ENCODE results near the gene HCRTR2.
"Not testable (repeated sequence)": the region's sequence is repeated elsewhere in the genome, so short reads cannot be mapped to it uniquely, and the experiment has no call there.

HCRTR2 gene

GRCh38 chr6:55220961-55221360 lies 46.6 kb downstream of the HCRTR2 start:
- DNase-seq, result no peak

GRCh38 chr6:55227862-55228261 lies 53.5 kb downstream of the HCRTR2 start:
- DNase-seq, result no peak

GRCh38 chr6:55239099-55239498 lies 64.8 kb downstream of the HCRTR2 start:
- DNase-seq, result no peak

- DNase-seq, result not testable (repeated sequence)
Measured at GRCh38 chr6:55240975-55241605, 66.8 kb downstream of the HCRTR2 start.

- no peak for DNase-seq
Measured at GRCh38 chr6:55250400-55250799, 76.1 kb downstream of the HCRTR2 start.

GRCh38 chr6:55255113-55255512 lies 80.8 kb downstream of the HCRTR2 start:
- no peak for DNase-seq

GRCh38 chr6:55260181-55260580 lies 85.9 kb downstream of the HCRTR2 start:
- no peak for DNase-seq

GRCh38 chr6:55265409-55266114 lies 91.2 kb downstream of the HCRTR2 start:
- no peak for DNase-seq

GRCh38 chr6:55266896-55267295 lies 92.6 kb downstream of the HCRTR2 start:
- no peak for DNase-seq

- no peak for DNase-seq
Measured at GRCh38 chr6:55276745-55277530, 102.6 kb downstream of the HCRTR2 start.

- no peak for DNase-seq
Measured at GRCh38 chr6:55277646-55278045, 103.3 kb downstream of the HCRTR2 start.

- DNase-seq, result no peak
Measured at GRCh38 chr6:55281215-55281614, 106.9 kb downstream of the HCRTR2 start.

- DNase-seq, result no peak
Measured at GRCh38 chr6:55282115-55282514, 107.8 kb downstream of the HCRTR2 start.

- no peak for DNase-seq
Measured at GRCh38 chr6:55286824-55287223, 112.5 kb downstream of the HCRTR2 start.

- DNase-seq, result no peak
Measured at GRCh38 chr6:55290736-55291135, 116.4 kb downstream of the HCRTR2 start.

GRCh38 chr6:55293116-55293515 lies 118.8 kb downstream of the HCRTR2 start:
- DNase-seq, result no peak

GRCh38 chr6:55297214-55297613 lies 122.9 kb downstream of the HCRTR2 start:
- not testable (repeated sequence) for DNase-seq

GRCh38 chr6:55299286-55299985 lies 125.1 kb downstream of the HCRTR2 start:
- DNase-seq, result no peak

GRCh38 chr6:55304747-55305146 lies 130.4 kb downstream of the HCRTR2 start:
- no peak for DNase-seq

- no peak for DNase-seq
Measured at GRCh38 chr6:55319961-55320695, 145.8 kb downstream of the HCRTR2 start.

- no peak for DNase-seq
Measured at GRCh38 chr6:55320696-55321086, 146.4 kb downstream of the HCRTR2 start.

GRCh38 chr6:55327169-55327568 lies 152.9 kb downstream of the HCRTR2 start, which contains the start of gene GFRAL:
GFRAL (plus strand) TSS chr6:55327469; CDS start chr6:55327555, 86 bp downstream.
- no peak for DNase-seq

All from effector CD4-positive, alpha-beta T cell (primary cell).